Spleen (tissue), 7 donors: Measurements from ENCODE around the gene DLG2.

Experiments
- CTCF ChIP-seq, 11 experiments: fragments of 200-600 bp in 7 of 11; fragments of 450-650 bp in 4 of 11; sonication (generic) in 4 of 11; IDR thresholded peaks in 8 of 11; conservative IDR thresholded peaks in 3 of 11; 1 replicate in 7 of 11; 2 replicates in 4 of 11; pipeline versions ENCODE4 v1.4.0 to v1.8.0; 2016 to 2021; ENCODE audit warnings: antibody characterized with exemption in 11 of 11, inconsistent platforms in 4 of 11, mild to moderate bottlenecking in 1 of 11
- POLR2AphosphoS5 ChIP-seq, 3 donors: sonication (generic); formaldehyde crosslinking; IDR thresholded peaks; one replicate each; pipeline ENCODE4 v1.5.1; 2017; ENCODE audit warnings: antibody characterized with exemption in 3 of 3
- donor health status: DM: no; HTN: no; CAD: no; lungs with moderate emphysema.
- donor health status: DM: no; HTN: no; CAD: no.
- donor health status: DM: no; HTN: no; CAD: no.

GRCh38 chr11:83722392-83723119 lies 1904.6 kb downstream of the DLG2 start:
- TF ChIP-seq CTCF (IDR thresholded peaks at IDR 0.05 in 8 of 11, conservative IDR thresholded peaks at IDR 0.05 in 3 of 11) = no peak
- TF ChIP-seq POLR2AphosphoS5 (IDR thresholded peaks at IDR 0.05) = no peak
